ENCODE measurements around the gene OTUB1. TPM values are rescaled to one million over a fixed set of nuclear protein-coding genes. Genes with fewer than 3 reads are reported as not detected.

The OTUB1 gene
- total RNA-seq, 1 experiment from 2014 or later: 87.0 TPM

DNA sequence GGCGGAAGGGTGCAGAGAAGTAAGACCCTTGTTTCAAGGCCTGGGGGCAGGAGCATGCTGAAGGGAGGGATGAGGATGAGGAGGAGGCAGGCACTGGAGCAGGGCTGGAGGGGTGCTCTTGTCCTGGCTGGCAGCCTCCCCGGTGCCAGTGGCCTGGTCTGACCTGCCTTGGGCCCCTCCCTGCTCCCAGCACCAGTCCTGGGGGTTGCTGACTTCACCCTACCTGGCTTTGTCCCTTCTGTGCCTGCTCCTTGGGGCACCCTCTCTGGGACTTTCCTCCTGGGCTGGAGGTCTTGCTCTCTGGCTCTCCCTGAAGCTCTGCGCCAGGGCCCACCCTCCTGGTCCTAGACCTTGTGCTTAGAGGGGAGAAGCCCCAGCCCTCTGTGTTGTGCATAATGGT is 44.8 kb downstream of the OTUB1 start:
- Histone ChIP-seq H3K79me2 (ENCODE audit: insufficient read depth, low read length) (no peaks in the 10 kb centered on the region), H3K4me3 (replicated peaks in 1 of 2; ENCODE audit: low read depth in 1 of 2, low read length in 2 of 2) (no peak overlapping the region), H3K36me3 (ENCODE audit: control insufficient read depth in 1 of 2, insufficient read depth in 2 of 2, low read length in 2 of 2) (no peaks in the 10 kb centered on the region), H4K20me1 (ENCODE audit: insufficient read depth) (no peaks in the 10 kb centered on the region), H3K27me3 (ENCODE audit: insufficient read depth, low read length) (no peaks in the 10 kb centered on the region), H2AFZ (ENCODE audit: low read depth, low read length, poor library complexity, severe bottlenecking) (no peak overlapping the region), H3K9ac (ENCODE audit: low read length) (no peak overlapping the region), H3K4me2 (ENCODE audit: low read length) (no peak overlapping the region), H3K9me2 (ENCODE audit: insufficient read depth) (no peaks in the 10 kb centered on the region), H3K27ac (ENCODE audit: low read depth, low read length) (no peak overlapping the region), H3K9me3 (ENCODE audit: control insufficient read depth in 1 of 2, insufficient read depth in 1 of 2, low read depth in 1 of 2, low read length in 2 of 2) (no peaks in the 10 kb centered on the region), H3K4me1 (ENCODE audit: control insufficient read depth in 1 of 2, insufficient read depth in 2 of 2, low read length in 2 of 2) (peaks cover 0 to 3% of the 10 kb centered on the region in 2 experiments; a peak in 1 of 4 replicates)
- no peak for DNase-seq (ENCODE audit: low read depth, low spot score)
- RAD21 ChIA-PET (ENCODE audit: low non-redundant PET in 1 of 2, low total read pairs in 2 of 2, uncharacterized antibody in 2 of 2, unreplicated experiment in 2 of 2): no interaction called here
- POLR2A ChIA-PET: no interaction called here
- no peak for TF ChIP-seq FOSL1 (IDR thresholded peaks at IDR 0.05; ENCODE audit: low read depth)
- TF ChIP-seq CBX3 (IDR thresholded peaks at IDR 0.05; ENCODE audit: low read depth): no peak
- no peak for TF ChIP-seq MAX (IDR thresholded peaks at IDR 0.05)
- no peak for TF ChIP-seq SP1 (IDR thresholded peaks at IDR 0.05; ENCODE audit: low read depth)
- TF ChIP-seq ELF1 (IDR thresholded peaks at IDR 0.05; ENCODE audit: borderline replicate concordance, low read depth): no peak
- no peak for TF ChIP-seq TCF7L2 (IDR thresholded peaks at IDR 0.05; ENCODE audit: borderline replicate concordance, extremely low read depth, insufficient read depth, insufficient read length)
- TF ChIP-seq SRF (IDR thresholded peaks at IDR 0.05; ENCODE audit: low read depth): no peak
- TF ChIP-seq, protein P1, sequence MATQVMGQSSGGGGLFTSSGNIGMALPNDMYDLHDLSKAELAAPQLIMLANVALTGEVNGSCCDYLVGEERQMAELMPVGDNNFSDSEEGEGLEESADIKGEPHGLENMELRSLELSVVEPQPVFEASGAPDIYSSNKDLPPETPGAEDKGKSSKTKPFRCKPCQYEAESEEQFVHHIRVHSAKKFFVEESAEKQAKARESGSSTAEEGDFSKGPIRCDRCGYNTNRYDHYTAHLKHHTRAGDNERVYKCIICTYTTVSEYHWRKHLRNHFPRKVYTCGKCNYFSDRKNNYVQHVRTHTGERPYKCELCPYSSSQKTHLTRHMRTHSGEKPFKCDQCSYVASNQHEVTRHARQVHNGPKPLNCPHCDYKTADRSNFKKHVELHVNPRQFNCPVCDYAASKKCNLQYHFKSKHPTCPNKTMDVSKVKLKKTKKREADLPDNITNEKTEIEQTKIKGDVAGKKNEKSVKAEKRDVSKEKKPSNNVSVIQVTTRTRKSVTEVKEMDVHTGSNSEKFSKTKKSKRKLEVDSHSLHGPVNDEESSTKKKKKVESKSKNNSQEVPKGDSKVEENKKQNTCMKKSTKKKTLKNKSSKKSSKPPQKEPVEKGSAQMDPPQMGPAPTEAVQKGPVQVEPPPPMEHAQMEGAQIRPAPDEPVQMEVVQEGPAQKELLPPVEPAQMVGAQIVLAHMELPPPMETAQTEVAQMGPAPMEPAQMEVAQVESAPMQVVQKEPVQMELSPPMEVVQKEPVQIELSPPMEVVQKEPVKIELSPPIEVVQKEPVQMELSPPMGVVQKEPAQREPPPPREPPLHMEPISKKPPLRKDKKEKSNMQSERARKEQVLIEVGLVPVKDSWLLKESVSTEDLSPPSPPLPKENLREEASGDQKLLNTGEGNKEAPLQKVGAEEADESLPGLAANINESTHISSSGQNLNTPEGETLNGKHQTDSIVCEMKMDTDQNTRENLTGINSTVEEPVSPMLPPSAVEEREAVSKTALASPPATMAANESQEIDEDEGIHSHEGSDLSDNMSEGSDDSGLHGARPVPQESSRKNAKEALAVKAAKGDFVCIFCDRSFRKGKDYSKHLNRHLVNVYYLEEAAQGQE (IDR thresholded peaks at IDR 0.05; ENCODE audit: low read depth): no peak
- CTCF ChIA-PET: no interaction called here
- intact Hi-C loops (cut with micrococcal nuclease): no loop called here
- no peak for ATAC-seq
- BruUV-seq (replicated peaks): no TSS peak
